ENCODE results near the gene C9orf152.

The C9orf152 gene

GRCh38 chr9:110191615-110192014, 16.3 kb downstream of the C9orf152 start:
- H3K27me3 ChIP-seq = no peaks in the 10 kb centered on the region
- H3K9me3 ChIP-seq = no peaks in the 10 kb centered on the region
- DNase-seq = no peak
- H3K36me3 ChIP-seq = no peaks in the 10 kb centered on the region
- no peak for TF ChIP-seq CTCF (IDR thresholded peaks at IDR 0.05)
- no peak overlapping the region for H3K4me3 ChIP-seq
- no peak overlapping the region for H3K27ac ChIP-seq
- intact Hi-C loops (cut with DNase I; ENCODE audit: low total_unique reads) = no loop called here
- peaks cover 4 to 24% (median 11%) of the 10 kb centered on the region in 4 donors for H3K4me1 ChIP-seq

GRCh38 chr9:110189559-110190320, 18.2 kb downstream of the C9orf152 start:
- no peak for DNase-seq
- intact Hi-C loops (cut with DNase I; ENCODE audit: low total_unique reads) = loop anchor here (10.0 kb wide), 1 partner anchor 435 kb away; no protein-coding TSS in a partner anchor
- H3K27ac ChIP-seq = peak overlapping the region in 1 of 2 donors; percentile 6
- no peak overlapping the region for H3K4me3 ChIP-seq
- no peaks in the 10 kb centered on the region for H3K27me3 ChIP-seq
- H3K9me3 ChIP-seq = no peaks in the 10 kb centered on the region
- no peaks in the 10 kb centered on the region for H3K36me3 ChIP-seq
- peaks cover 4 to 24% (median 11%) of the 10 kb centered on the region in 4 donors for H3K4me1 ChIP-seq
- no peak for TF ChIP-seq CTCF (IDR thresholded peaks at IDR 0.05)

GRCh38 chr9:110188991-110189390, 19.0 kb downstream of the C9orf152 start:
- intact Hi-C loops (cut with DNase I; ENCODE audit: low total_unique reads) = loop anchor here (10.0 kb wide), 1 partner anchor 436 kb away; no protein-coding TSS in a partner anchor
- Histone ChIP-seq H3K27me3 (no peaks in the 10 kb centered on the region), H3K27ac (no peak overlapping the region), H3K36me3 (no peaks in the 10 kb centered on the region), H3K4me1 (peaks cover 4 to 20% (median 11%) of the 10 kb centered on the region in 4 donors), H3K9me3 (no peaks in the 10 kb centered on the region), H3K4me3 (no peak overlapping the region)
- TF ChIP-seq CTCF (IDR thresholded peaks at IDR 0.05) = no peak
- peak; percentile 62 to 74 for DNase-seq

GRCh38 chr9:110188101-110188500, 19.9 kb downstream of the C9orf152 start:
- no peak for DNase-seq
- Histone ChIP-seq H3K27me3 (no peaks in the 10 kb centered on the region), H3K4me1 (peaks cover 4 to 18% (median 10%) of the 10 kb centered on the region in 4 donors), H3K4me3 (no peak overlapping the region), H3K36me3 (no peaks in the 10 kb centered on the region), H3K9me3 (no peaks in the 10 kb centered on the region), H3K27ac (no peak overlapping the region)
- no peak for TF ChIP-seq CTCF (IDR thresholded peaks at IDR 0.05)
- intact Hi-C loops (cut with DNase I; ENCODE audit: low total_unique reads) = loop anchor here (10.0 kb wide), 1 partner anchor 437 kb away; no protein-coding TSS in a partner anchor

- H3K27me3 ChIP-seq = no peaks in the 10 kb centered on the region
- no peak for DNase-seq
- H3K36me3 ChIP-seq = no peaks in the 10 kb centered on the region
- no peak for TF ChIP-seq CTCF (IDR thresholded peaks at IDR 0.05)
- peaks cover 0 to 10% (median 3%) of the 10 kb centered on the region in 4 donors for H3K4me1 ChIP-seq
- no peak overlapping the region for H3K4me3 ChIP-seq
- no peak overlapping the region for H3K27ac ChIP-seq
- intact Hi-C loops (cut with DNase I; ENCODE audit: low total_unique reads) = loop anchor here (10.0 kb wide), 1 partner anchor 438 kb away; no protein-coding TSS in a partner anchor
- no peaks in the 10 kb centered on the region for H3K9me3 ChIP-seq
These were observed 20.8 kb downstream of the C9orf152 start for GRCh38 chr9:110187126-110187525.
